ENCODE data around the gene CGRRF1.

The CGRRF1 gene

DNA sequence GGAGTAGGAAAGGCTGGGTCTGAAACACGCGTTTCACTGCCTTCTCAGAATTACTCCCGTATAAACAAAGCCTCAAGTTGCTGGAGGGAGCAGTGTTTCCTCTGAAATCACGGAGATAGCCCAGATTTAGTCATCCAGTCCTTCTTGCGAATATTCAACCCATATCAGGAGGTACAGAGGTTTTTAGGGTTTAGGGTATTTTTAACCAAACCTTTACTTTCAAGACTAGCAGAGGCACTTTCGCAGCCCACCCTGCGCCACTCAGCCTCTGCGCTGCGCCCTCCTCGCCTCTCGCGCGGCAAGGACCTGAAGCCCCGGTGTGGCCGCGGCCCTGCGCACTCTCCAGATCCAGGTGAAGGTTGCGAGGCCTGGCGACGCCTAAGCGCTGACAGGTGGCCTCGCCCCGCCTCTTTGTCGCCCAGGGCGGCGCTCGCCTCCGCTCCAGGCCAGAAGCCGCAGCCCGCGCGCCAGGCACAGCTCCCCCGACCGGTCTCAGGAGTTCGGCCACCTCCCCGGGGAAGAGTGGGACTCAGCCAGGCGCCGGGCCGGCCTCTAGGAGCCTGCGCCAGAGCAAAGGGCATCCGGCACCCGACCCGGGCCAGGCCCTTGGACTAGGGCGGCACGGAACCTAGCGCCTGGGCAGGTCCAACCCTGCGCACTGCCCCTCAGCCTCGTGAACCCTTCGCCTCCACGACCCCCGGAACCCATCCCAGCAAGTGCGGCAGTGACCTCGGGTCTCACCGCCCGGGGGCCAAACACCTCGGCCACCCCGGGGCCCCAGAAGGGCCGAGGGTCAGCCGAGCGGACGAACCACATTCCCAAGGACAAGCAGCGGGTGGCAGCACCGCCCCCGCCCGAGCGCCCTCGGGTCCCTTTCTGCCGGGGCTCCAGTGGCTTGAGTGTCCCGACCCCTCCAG is 55.4 kb downstream of the CGRRF1 start:
- Histone ChIP-seq H3F3A (ENCODE audit: low read depth) (peaks cover 10% of the 10 kb centered on the region), H3K4me2 (ENCODE audit: low read depth, low read length, poor library complexity, severe bottlenecking) (peak overlapping the region; percentile 90), H3K9me3 (ENCODE audit: insufficient read depth, low read depth, low read length) (no peaks in the 10 kb centered on the region), H3K4me1 (ENCODE audit: insufficient read depth, low read length, poor library complexity, severe bottlenecking) (peaks cover 24% of the 10 kb centered on the region), H3K9me2 (replicated peaks; ENCODE audit: low read depth, low read length) (no peaks in the 10 kb centered on the region), H3K79me2 (ENCODE audit: insufficient read depth, low read length) (0 out of 2 replicates have a peak, but pooled peaks cover 4% of the 10 kb centered on the region), H4K20me1 (ENCODE audit: insufficient read depth, low read length, poor library complexity, severe bottlenecking) (no peaks in the 10 kb centered on the region), H3K9ac (ENCODE audit: low read depth, low read length, poor library complexity, severe bottlenecking) (peak overlapping the region; percentile 62), H2AFZ (ENCODE audit: low read length) (peak overlapping the region; percentile 94), H3K36me3 (ENCODE audit: insufficient read depth, low read length) (no peaks in the 10 kb centered on the region), H3K4me3 (ENCODE audit: low read length, poor library complexity, severe bottlenecking) (peak overlapping the region; percentile 82), H3K27me3 (ENCODE audit: insufficient read depth, low read length, poor library complexity, severe bottlenecking) (no peaks in the 10 kb centered on the region)
- TF ChIP-seq, protein P1, sequence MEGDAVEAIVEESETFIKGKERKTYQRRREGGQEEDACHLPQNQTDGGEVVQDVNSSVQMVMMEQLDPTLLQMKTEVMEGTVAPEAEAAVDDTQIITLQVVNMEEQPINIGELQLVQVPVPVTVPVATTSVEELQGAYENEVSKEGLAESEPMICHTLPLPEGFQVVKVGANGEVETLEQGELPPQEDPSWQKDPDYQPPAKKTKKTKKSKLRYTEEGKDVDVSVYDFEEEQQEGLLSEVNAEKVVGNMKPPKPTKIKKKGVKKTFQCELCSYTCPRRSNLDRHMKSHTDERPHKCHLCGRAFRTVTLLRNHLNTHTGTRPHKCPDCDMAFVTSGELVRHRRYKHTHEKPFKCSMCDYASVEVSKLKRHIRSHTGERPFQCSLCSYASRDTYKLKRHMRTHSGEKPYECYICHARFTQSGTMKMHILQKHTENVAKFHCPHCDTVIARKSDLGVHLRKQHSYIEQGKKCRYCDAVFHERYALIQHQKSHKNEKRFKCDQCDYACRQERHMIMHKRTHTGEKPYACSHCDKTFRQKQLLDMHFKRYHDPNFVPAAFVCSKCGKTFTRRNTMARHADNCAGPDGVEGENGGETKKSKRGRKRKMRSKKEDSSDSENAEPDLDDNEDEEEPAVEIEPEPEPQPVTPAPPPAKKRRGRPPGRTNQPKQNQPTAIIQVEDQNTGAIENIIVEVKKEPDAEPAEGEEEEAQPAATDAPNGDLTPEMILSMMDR (conservative IDR thresholded peaks at IDR 0.05; ENCODE audit: low read length), result peak; percentile 19; the same call in 1 of the 2 replicates
- no peak for TF ChIP-seq EZH2phosphoT487 (IDR thresholded peaks at IDR 0.05; ENCODE audit: borderline replicate concordance)

DNA sequence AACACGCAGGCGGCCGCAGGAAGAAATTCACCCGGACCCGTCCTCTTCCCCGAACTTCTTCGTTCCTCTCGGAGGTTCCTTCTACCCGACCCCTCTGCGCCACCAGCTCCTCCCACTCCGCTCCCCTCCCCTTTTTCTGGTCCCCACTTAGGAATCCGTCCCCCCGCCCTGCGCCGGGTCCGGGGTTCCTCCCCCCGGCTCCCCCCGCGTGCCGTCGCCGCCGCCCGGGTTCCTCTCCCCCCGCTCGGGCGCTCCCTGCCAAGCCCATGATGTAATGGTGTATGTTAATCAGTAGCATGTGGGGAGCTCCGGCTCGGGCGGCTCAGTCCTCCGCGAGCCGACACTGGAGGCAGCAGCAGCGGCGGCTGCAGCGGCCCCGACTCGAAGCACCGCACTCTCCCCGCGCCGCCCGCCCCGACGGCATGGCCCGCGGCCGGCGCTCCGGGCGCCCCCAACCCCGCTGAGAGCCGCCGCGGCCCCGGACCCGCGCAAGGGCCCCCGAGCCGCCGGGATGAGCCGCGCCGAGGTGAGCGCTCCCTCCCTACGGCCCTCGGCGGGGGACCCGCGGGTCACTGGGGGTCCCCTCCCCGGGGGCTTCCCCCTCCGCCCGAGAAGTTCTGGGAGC is 56.2 kb downstream of the CGRRF1 start:
- H3K9me2 ChIP-seq (replicated peaks; ENCODE audit: low read depth, low read length), result no peaks in the 10 kb centered on the region
- H3K4me3 ChIP-seq (ENCODE audit: low read length, poor library complexity, severe bottlenecking), result peak overlapping the region; percentile 82
- peak overlapping the region; percentile 96; the same call in 1 of the 2 replicates for H2AFZ ChIP-seq (ENCODE audit: low read length)
- peaks cover 24% of the 10 kb centered on the region for H3K4me1 ChIP-seq (ENCODE audit: insufficient read depth, low read length, poor library complexity, severe bottlenecking)
- H3K36me3 ChIP-seq (ENCODE audit: insufficient read depth, low read length), result no peaks in the 10 kb centered on the region
- no peaks in the 10 kb centered on the region for H4K20me1 ChIP-seq (ENCODE audit: insufficient read depth, low read length, poor library complexity, severe bottlenecking)
- H3K9me3 ChIP-seq (ENCODE audit: insufficient read depth, low read depth, low read length), result no peaks in the 10 kb centered on the region
- H3K9ac ChIP-seq (ENCODE audit: low read depth, low read length, poor library complexity, severe bottlenecking), result peak overlapping the region; percentile 76
- peak overlapping the region; percentile 90 for H3K4me2 ChIP-seq (ENCODE audit: low read depth, low read length, poor library complexity, severe bottlenecking)
- TF ChIP-seq, protein P1 (conservative IDR thresholded peaks at IDR 0.05; ENCODE audit: low read length), result no peak
- TF ChIP-seq EZH2phosphoT487 (IDR thresholded peaks at IDR 0.05; ENCODE audit: borderline replicate concordance), result no peak
- no peaks in the 10 kb centered on the region for H3K27me3 ChIP-seq (ENCODE audit: insufficient read depth, low read length, poor library complexity, severe bottlenecking)
- 0 out of 2 replicates have a peak, but pooled peaks cover 4% of the 10 kb centered on the region for H3K79me2 ChIP-seq (ENCODE audit: insufficient read depth, low read length)
- H3F3A ChIP-seq (ENCODE audit: low read depth), result peaks cover 10% of the 10 kb centered on the region

DNA sequence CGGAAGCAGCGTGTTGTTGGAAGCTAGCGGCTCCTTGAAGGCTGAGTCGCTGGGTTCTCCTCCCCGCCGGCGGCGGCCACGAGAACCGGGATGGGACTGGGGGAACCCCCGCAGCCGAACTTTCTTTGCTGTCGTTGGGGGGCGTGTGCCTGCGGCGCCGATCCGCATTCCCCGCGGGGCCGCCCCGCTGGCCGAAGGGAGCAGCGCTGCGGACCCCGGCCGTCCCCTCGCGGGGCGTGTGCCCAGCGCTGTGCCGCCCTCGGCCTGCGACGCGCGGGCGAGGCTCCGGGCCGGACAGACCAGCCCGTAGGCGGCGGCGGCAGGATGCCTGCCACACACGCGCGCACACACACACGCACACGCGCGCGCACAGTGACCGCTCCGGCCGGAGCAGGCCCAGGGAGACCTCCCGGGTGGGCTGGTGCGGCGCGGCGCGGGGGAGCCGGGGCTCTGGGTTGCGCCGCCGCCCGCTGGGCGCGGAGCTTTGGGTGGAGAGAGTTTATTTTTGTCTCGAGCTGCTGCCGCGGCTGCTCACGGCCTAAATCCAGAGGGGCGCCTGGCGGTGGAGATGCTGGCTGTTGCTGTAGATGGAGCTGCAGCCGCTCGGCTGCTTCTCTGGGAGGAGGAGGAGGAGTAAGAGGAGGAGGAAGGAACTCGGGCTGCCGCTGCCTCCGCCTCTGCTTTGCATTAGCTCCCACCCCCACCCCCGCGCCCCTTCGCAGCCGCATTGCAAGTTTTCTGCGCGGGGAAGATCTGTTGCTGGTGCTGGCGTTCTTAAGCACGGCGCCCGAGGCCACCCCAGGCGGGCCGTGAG is 56.9 kb downstream of the CGRRF1 start, which contains the start of gene SAMD4A:
Gene SAMD4A (plus strand): TSS at position 719 of the 814 bp plus-strand sequence. CDS start 789 bp downstream, outside the sequence.
- Histone ChIP-seq H3K9ac (ENCODE audit: low read depth, low read length, poor library complexity, severe bottlenecking) (peak within 1 kb of the TSS; percentile 76), H3F3A (ENCODE audit: low read depth) (peaks cover 10% of the 10 kb centered on the region), H3K9me3 (ENCODE audit: insufficient read depth, low read depth, low read length) (no peaks in the 10 kb centered on the region), H3K4me2 (ENCODE audit: low read depth, low read length, poor library complexity, severe bottlenecking) (peak within 1 kb of the TSS; percentile 90), H3K79me2 (ENCODE audit: insufficient read depth, low read length) (0 out of 2 replicates have a peak, but pooled peaks cover 4% of the 10 kb centered on the region), H3K4me1 (ENCODE audit: insufficient read depth, low read length, poor library complexity, severe bottlenecking) (peaks cover 24% of the 10 kb centered on the region), H3K27me3 (ENCODE audit: insufficient read depth, low read length, poor library complexity, severe bottlenecking) (no peaks in the 10 kb centered on the region), H3K9me2 (replicated peaks; ENCODE audit: low read depth, low read length) (no peaks in the 10 kb centered on the region), H2AFZ (ENCODE audit: low read length) (peak within 1 kb of the TSS; percentile 96), H4K20me1 (ENCODE audit: insufficient read depth, low read length, poor library complexity, severe bottlenecking) (no peaks in the 10 kb centered on the region), H3K4me3 (ENCODE audit: low read length, poor library complexity, severe bottlenecking) (peak within 1 kb of the TSS; percentile 82), H3K36me3 (ENCODE audit: insufficient read depth, low read length) (no peaks in the 10 kb centered on the region)
- TF ChIP-seq, protein P1 (conservative IDR thresholded peaks at IDR 0.05; ENCODE audit: low read length), result peak; percentile 38; the same call in 1 of the 2 replicates
- no peak for TF ChIP-seq EZH2phosphoT487 (IDR thresholded peaks at IDR 0.05; ENCODE audit: borderline replicate concordance)

Data from Loucy (cell line).